ENCODE results near the gene KCTD11. TPM values are rescaled to one million over a fixed set of nuclear protein-coding genes. Genes with fewer than 3 reads are reported as not detected.

Gene KCTD11
- total RNA-seq, 6 experiments from 2014 or later: 2.2 to 4.4 (median 2.9) TPM

- intact Hi-C loops (cut with DNase I): no loop called here
- H3K4me1 ChIP-seq: peaks cover 0 to 26% (median 12%) of the 10 kb centered on the region in 4 donors
- H3K27ac ChIP-seq: no peak overlapping the region
- WGBS (ENCODE audit: insufficient coverage, low coverage, low lambda C conversion rate, missing lambda C conversion rate): 71% methylated on average over 6 of the region's 7 CpGs
- no peak for TF ChIP-seq POLR2A (IDR thresholded peaks at IDR 0.05)
- no peak for TF ChIP-seq CTCF (IDR thresholded peaks at IDR 0.05)
- DNase-seq: no peak
- no peak overlapping the region for H3K4me3 ChIP-seq
- no peak for ATAC-seq
- H3K27me3 ChIP-seq: no peaks in the 10 kb centered on the region
- H3K9me3 ChIP-seq: no peaks in the 10 kb centered on the region
- peaks cover 11 to 48% (median 30%) of the 10 kb centered on the region in 4 donors for H3K36me3 ChIP-seq
Observed at GRCh38 chr17:7312432-7313087, 39.4 kb upstream of the KCTD11 start.

DNA sequence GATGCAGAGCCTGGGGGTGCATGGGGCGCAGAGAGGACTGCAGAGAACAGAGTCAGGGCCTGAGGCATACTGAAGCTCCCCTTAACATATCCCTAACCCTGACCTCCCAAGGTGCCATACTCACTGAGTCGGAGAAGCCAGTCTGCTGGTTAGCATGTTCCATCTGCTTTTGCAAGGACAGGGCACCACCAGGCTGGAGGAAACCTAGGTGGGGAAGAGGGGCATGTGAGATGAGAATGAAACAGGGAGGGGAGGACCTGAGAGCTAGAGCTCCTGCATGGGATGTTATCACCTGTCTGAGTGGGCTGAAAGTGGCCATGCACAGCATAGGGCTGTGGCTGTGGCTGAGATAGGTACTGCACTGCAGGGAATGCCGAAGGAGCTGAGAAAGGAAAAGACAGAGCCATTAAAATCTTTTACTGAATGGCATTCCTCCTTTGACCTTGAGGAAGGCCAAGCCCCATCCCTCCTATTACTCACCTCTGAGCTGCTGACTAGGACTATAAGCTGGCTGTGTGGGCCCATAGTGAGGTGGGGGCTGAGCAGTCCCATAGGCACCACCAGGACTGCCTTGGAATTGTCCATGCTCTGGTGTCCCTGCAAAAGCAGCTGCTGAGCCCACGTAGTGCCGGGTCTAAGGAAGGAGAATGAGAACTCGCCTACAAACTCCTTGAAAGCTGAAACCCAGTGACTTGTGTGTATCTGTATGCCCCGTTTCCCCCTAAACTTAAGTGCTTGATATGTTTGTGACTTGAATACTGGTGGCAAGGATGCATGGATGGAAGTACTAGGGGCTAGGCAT lies 38.7 kb upstream of the KCTD11 start:
- Histone ChIP-seq H3K4me3 (no peak overlapping the region), H3K9me3 (no peaks in the 10 kb centered on the region), H3K4me1 (peaks cover 0 to 26% (median 12%) of the 10 kb centered on the region in 4 donors), H3K27ac (no peak overlapping the region), H3K36me3 (peaks cover 11 to 53% (median 31%) of the 10 kb centered on the region in 4 donors), H3K27me3 (no peaks in the 10 kb centered on the region)
- intact Hi-C loops (cut with DNase I): no loop called here
- ATAC-seq (no peak), DNase-seq (no peak)
- TF ChIP-seq CTCF (IDR thresholded peaks at IDR 0.05): no peak
- TF ChIP-seq POLR2A (IDR thresholded peaks at IDR 0.05): peak; percentile 23
- WGBS (ENCODE audit: insufficient coverage, low coverage, low lambda C conversion rate, missing lambda C conversion rate): 85% methylated on average over 3 of the region's 7 CpGs

- ATAC-seq (no peak), DNase-seq (no peak)
- H3K27ac ChIP-seq: peak overlapping the region in 2 of 3 donors; percentile 84 to 96
- H3K9me3 ChIP-seq: no peaks in the 10 kb centered on the region
- H3K27me3 ChIP-seq: no peaks in the 10 kb centered on the region
- peaks cover 11 to 58% (median 31%) of the 10 kb centered on the region in 4 donors for H3K36me3 ChIP-seq
- H3K4me1 ChIP-seq: peaks cover 0 to 21% (median 12%) of the 10 kb centered on the region in 4 donors
- WGBS (ENCODE audit: insufficient coverage, low coverage, low lambda C conversion rate, missing lambda C conversion rate): 34% methylated on average over 8 of the region's 9 CpGs
- no peak for TF ChIP-seq POLR2A (IDR thresholded peaks at IDR 0.05)
- no peak for TF ChIP-seq CTCF (IDR thresholded peaks at IDR 0.05)
- intact Hi-C loops (cut with DNase I): no loop called here
- peak overlapping the region; percentile 72 to 95 (median 82) for H3K4me3 ChIP-seq
Observed at GRCh38 chr17:7313890-7314718, 37.9 kb upstream of the KCTD11 start.

- peak within 1 kb of the TSS; percentile 72 to 95 (median 82) for H3K4me3 ChIP-seq
- WGBS (ENCODE audit: insufficient coverage, low coverage, low lambda C conversion rate, missing lambda C conversion rate): 1% methylated on average over 18 of the region's 95 CpGs
- DNase-seq: peak; percentile 95 to 96 (median 96)
- TF ChIP-seq POLR2A (IDR thresholded peaks at IDR 0.05) (peak; percentile 89), CTCF (IDR thresholded peaks at IDR 0.05) (no peak)
- peaks cover 7 to 53% (median 27%) of the 10 kb centered on the region in 4 donors for H3K36me3 ChIP-seq
- intact Hi-C loops (cut with DNase I): no loop called here
- H3K9me3 ChIP-seq: no peaks in the 10 kb centered on the region
- H3K4me1 ChIP-seq: peaks cover 0 to 13% (median 6%) of the 10 kb centered on the region in 4 donors
- peak within 1 kb of the TSS; percentile 84 to 96 (median 91) for H3K27ac ChIP-seq
- peak; percentile 85 to 93 (median 88) for ATAC-seq
- H3K27me3 ChIP-seq: no peaks in the 10 kb centered on the region
Observed at GRCh38 chr17:7314719-7315569, 37.0 kb upstream of the KCTD11 start, which contains the start of gene GPS2. Gene GPS2 (minus strand): TSS chr17:7315360. CDS start chr17:7315052, 308 bp downstream.
